Dendritic cell treated with granulocyte-macrophage colony-stimulating factor and Interleukin-4, amounts not matched to agents 40 ng/mL and 50 ng/mL, for 4 days (primary cell): ENCODE data around the gene AGAP1.
"Not testable (repeated sequence)": the region's sequence is repeated elsewhere in the genome, so short reads cannot be mapped to it uniquely, and the experiment has no call there.

ENCODE experiments used
- H3K27ac Mint-ChIP-seq: one replicate; pipeline ENCODE4 v1.8.0; 2022; ENCODE audit warnings: mild to moderate bottlenecking, mixed read lengths
- H3K27me3 Mint-ChIP-seq: one replicate; pipeline ENCODE4 v1.8.0; 2022; ENCODE audit warnings: mild to moderate bottlenecking, mixed read lengths
- H3K36me3 Mint-ChIP-seq: one replicate; pipeline ENCODE4 v1.8.0; 2022; ENCODE audit warnings: low read depth, mixed read lengths
- H3K4me1 Mint-ChIP-seq: one replicate; pipeline ENCODE4 v1.8.0; 2022; ENCODE audit warnings: low read depth, mixed read lengths
- H3K4me3 Mint-ChIP-seq: one replicate; pipeline ENCODE4 v1.8.0; 2022; ENCODE audit warnings: mild to moderate bottlenecking, moderate library complexity, mixed read lengths
- H3K9me3 Mint-ChIP-seq: one replicate; pipeline ENCODE4 v1.8.0; 2022; ENCODE audit warnings: mixed read lengths
- intact Hi-C: fragments of 100-400 bp; cut with micrococcal nuclease; formaldehyde crosslinking; loops from one replicate; pipeline ENCODE4 v1.15.0; 2022

Gene AGAP1

DNA sequence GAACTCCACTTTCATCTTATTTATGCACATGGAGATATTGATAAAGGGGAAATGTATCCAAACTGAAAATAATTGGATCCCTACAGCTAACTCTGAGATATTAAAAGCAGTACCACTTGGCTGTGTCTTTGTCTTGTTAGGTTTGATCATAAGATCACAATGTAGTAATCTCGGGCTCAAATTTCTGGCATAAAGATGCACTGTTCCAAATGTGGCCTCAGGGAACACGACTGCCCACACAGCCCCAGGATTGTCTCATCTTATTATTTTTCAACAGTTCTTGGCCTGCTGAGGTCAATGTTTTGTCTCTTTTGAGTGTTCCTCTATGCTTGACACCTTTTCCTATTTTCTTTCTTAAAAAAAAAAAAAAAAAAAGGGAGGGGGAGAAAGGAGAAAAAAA, 560.3 kb downstream of the AGAP1 start:
- H3K4me1 Mint-ChIP-seq, result no peaks in the 10 kb centered on the region
- intact Hi-C loops, result no loop called here
- no peak overlapping the region for H3K4me3 Mint-ChIP-seq
- H3K27me3 Mint-ChIP-seq, result peaks cover 6% of the 10 kb centered on the region
- H3K27ac Mint-ChIP-seq, result no peak overlapping the region
- peaks cover 9% of the 10 kb centered on the region for H3K9me3 Mint-ChIP-seq
- H3K36me3 Mint-ChIP-seq, result no peaks in the 10 kb centered on the region

DNA sequence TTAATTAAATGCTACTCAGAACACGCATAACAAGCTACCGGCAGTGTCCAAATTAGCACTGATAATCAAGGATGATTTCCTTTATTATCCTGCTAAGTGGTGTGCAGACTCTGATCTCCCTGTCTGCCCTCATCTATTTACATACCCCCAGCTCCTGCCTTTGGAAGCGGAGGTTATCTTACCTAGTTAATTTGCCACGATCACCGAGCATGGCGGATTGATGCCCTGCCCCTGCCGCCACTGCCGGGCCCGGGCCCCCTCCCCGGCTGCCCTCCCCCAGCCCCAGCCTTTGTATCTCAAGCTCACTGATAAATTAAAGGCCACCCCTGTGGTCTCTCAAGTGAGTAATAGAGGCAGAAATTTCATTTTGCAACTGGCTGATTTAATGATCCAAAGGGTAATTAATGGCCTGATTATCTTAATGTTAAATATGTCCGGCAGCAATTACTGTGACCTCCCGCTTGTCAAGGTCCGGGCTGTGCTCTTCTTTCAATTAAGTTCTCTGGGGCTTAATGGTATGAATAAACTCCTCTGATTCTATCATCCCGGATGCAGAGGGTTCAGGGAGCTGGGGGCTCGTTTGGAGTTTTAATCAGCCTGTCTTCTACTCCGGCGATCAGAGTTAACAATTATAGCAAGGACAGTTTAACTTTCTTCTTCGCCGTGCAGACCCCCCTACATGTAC, 560.9 kb downstream of the AGAP1 start:
- intact Hi-C loops, result no loop called here
- peaks cover 6% of the 10 kb centered on the region for H3K27me3 Mint-ChIP-seq
- no peak overlapping the region for H3K27ac Mint-ChIP-seq
- no peak overlapping the region for H3K4me3 Mint-ChIP-seq
- peaks cover 9% of the 10 kb centered on the region for H3K9me3 Mint-ChIP-seq
- H3K36me3 Mint-ChIP-seq, result no peaks in the 10 kb centered on the region
- H3K4me1 Mint-ChIP-seq, result no peaks in the 10 kb centered on the region

- Mint-ChIP-seq H3K27ac (no peak overlapping the region), H3K27me3 (peaks cover 6% of the 10 kb centered on the region), H3K36me3 (no peaks in the 10 kb centered on the region), H3K9me3 (peaks cover 9% of the 10 kb centered on the region), H3K4me1 (no peaks in the 10 kb centered on the region), H3K4me3 (no peak overlapping the region)
- intact Hi-C loops, result no loop called here
Measured at GRCh38 chr2:236055471-236055870, 561.6 kb downstream of the AGAP1 start.

DNA sequence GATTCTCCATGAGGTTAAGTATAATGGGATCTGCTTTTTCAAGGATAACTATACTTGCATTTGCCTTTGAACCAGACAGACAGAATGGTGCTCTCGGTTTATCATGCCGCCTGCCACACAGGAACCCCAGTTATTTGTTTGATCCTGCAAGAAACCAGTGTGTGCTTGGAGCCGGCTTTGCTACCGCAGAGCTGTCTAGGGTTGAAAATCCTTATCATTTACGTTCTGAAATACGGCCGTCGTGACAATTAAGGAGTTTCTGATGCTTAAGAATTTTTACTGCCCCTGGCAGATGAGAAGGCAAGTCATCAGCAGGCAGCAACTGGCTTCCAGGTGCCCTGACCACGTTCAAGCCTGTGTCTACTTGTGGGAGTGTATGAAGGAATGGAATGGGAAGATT, 562.3 kb downstream of the AGAP1 start:
- intact Hi-C loops, result no loop called here
- peaks cover 6% of the 10 kb centered on the region for H3K27me3 Mint-ChIP-seq
- H3K36me3 Mint-ChIP-seq, result no peaks in the 10 kb centered on the region

GRCh38 chr2:236057375-236057774, 563.5 kb downstream of the AGAP1 start:
- Mint-ChIP-seq H3K36me3 (no peaks in the 10 kb centered on the region), H3K4me3 (no peak overlapping the region), H3K4me1 (no peaks in the 10 kb centered on the region), H3K27me3 (peaks cover 5% of the 10 kb centered on the region), H3K27ac (no peak overlapping the region), H3K9me3 (peaks cover 9% of the 10 kb centered on the region)
- intact Hi-C loops, result no loop called here

More for the DNA sequence above, 562.3 kb downstream of the AGAP1 start:
- no peak overlapping the region for H3K27ac Mint-ChIP-seq
- H3K4me1 Mint-ChIP-seq, result no peaks in the 10 kb centered on the region
- H3K9me3 Mint-ChIP-seq, result peaks cover 9% of the 10 kb centered on the region
- no peak overlapping the region for H3K4me3 Mint-ChIP-seq

DNA sequence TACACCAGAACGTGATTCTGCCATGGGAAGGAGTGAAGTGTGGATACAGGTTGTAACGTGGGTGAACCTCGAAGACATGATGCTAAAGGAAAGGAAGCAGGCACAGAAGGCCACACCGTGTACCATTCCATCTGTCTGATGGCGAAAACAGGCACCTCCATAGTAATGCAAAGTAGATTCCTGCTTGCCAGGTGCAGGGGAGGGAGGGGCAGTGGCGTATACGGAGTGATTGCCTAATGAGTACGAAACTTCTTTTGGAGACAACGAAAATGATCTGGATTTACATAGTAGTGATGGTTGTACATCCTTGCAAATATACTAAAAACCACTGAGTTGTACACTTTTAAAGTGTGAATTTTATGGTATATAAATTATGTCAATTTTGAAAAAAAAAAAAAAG, 567.7 kb downstream of the AGAP1 start:
- intact Hi-C loops, result no loop called here
- H3K4me1 Mint-ChIP-seq, result no peaks in the 10 kb centered on the region
- H3K27me3 Mint-ChIP-seq, result peaks cover 1% of the 10 kb centered on the region
- no peak overlapping the region for H3K27ac Mint-ChIP-seq
- no peak overlapping the region for H3K4me3 Mint-ChIP-seq
- no peaks in the 10 kb centered on the region for H3K36me3 Mint-ChIP-seq
- H3K9me3 Mint-ChIP-seq, result peaks cover 9% of the 10 kb centered on the region

DNA sequence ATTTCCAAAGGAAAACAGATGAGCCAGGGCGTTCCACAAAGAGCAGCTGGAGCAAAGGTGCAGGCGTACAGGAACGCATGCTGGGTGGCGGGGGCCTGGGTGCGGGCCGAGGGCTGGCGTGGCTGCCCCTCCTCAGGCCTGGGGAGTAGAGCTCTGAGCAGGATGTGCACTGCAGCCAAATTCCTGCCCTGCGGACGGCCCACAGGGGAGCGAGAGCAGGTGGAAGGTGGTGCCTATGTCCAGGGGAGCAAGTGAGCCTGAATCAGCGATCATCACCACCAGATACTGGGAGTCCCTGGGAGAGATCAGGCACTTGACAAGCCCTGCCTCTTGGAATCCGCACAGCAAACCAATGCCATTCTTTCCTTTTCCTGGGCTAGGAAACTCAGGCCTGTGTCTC, 568.1 kb downstream of the AGAP1 start:
- intact Hi-C loops, result no loop called here
- Mint-ChIP-seq H3K36me3 (no peaks in the 10 kb centered on the region), H3K27me3 (peaks cover 1% of the 10 kb centered on the region), H3K4me3 (no peak overlapping the region), H3K27ac (no peak overlapping the region), H3K9me3 (peaks cover 9% of the 10 kb centered on the region), H3K4me1 (no peaks in the 10 kb centered on the region)

DNA sequence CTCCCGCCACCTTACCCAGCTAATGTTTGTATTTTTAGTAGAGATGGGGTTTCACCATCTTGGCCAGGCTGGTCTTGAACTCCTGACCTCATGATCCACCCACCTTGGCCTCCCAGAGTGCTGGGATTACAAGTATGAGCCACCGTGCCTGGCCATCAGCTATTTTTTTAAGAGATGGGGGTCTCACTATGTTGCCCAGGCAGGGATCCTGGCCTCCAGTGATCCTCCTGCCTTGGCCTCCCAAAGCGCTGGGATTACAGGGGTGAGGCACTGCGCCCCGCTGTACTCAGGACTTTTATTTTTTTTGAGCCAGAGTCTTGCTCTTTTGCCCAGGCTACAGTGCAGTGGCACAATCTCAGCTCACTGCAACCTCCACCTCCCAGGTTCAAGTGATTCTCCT, 569.0 kb downstream of the AGAP1 start:
- H3K36me3 Mint-ChIP-seq, H3K27ac Mint-ChIP-seq, H3K9me3 Mint-ChIP-seq, H3K27me3 Mint-ChIP-seq, H3K4me3 Mint-ChIP-seq, intact Hi-C loops, H3K4me1 Mint-ChIP-seq: not testable (repeated sequence)

DNA sequence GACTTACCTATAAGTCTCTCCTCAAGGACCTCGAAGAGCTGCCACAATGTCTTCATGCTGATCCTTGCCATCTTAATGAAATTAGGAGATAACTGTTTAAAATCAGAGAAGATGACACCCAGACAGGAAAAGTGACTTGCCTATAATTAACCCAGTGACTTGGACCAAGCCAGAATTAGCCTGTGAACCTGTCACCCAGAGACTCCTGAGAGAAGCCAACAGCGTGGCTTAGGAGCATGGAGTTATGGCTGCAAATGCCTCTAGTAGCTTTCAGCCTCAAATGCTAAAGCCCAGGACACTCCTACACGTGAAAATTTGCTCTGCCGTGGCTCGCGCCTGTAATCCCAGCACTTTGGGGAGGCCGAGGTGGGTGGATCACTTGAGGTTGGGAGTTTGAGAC, 570.2 kb downstream of the AGAP1 start:
- H3K4me3 Mint-ChIP-seq, result no peak overlapping the region
- no peaks in the 10 kb centered on the region for H3K36me3 Mint-ChIP-seq
- H3K27me3 Mint-ChIP-seq, result peaks cover 1% of the 10 kb centered on the region
- intact Hi-C loops, result no loop called here
- H3K9me3 Mint-ChIP-seq, result no peaks in the 10 kb centered on the region
- H3K27ac Mint-ChIP-seq, result no peak overlapping the region
- no peaks in the 10 kb centered on the region for H3K4me1 Mint-ChIP-seq

- intact Hi-C loops, result no loop called here
- no peaks in the 10 kb centered on the region for H3K9me3 Mint-ChIP-seq
- no peaks in the 10 kb centered on the region for H3K4me1 Mint-ChIP-seq
- H3K27me3 Mint-ChIP-seq, result peaks cover 1% of the 10 kb centered on the region
- no peak overlapping the region for H3K27ac Mint-ChIP-seq
- H3K36me3 Mint-ChIP-seq, result no peaks in the 10 kb centered on the region
- H3K4me3 Mint-ChIP-seq, result no peak overlapping the region
Measured at GRCh38 chr2:236065314-236066160, 571.7 kb downstream of the AGAP1 start.

DNA sequence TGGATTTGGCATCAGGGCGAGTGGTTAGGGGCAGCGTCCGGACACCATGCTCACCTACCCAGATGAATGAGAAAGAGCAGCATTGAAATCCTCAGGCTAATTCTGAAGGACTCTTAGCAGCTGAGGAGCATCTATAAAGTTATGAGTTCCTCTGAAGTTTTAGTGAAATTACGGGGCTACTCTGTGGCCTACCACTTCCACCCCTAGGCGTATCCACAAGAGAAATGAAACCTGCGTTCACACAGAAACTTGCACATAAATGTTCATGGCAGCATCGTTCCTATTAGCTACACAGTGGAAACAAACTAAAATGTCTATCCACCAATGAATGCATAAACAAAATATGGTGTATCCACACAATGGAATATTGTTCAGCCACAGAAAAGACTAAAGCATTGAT, 576.4 kb downstream of the AGAP1 start:
- H3K4me3 Mint-ChIP-seq, result no peak overlapping the region
- no peaks in the 10 kb centered on the region for H3K4me1 Mint-ChIP-seq
- no peaks in the 10 kb centered on the region for H3K9me3 Mint-ChIP-seq
- H3K27me3 Mint-ChIP-seq, result no peaks in the 10 kb centered on the region
- H3K27ac Mint-ChIP-seq, result no peak overlapping the region
- H3K36me3 Mint-ChIP-seq, result no peaks in the 10 kb centered on the region
- intact Hi-C loops, result no loop called here

- Mint-ChIP-seq H3K27me3 (no peaks in the 10 kb centered on the region), H3K4me1 (no peaks in the 10 kb centered on the region), H3K27ac (no peak overlapping the region), H3K4me3 (no peak overlapping the region), H3K9me3 (no peaks in the 10 kb centered on the region), H3K36me3 (no peaks in the 10 kb centered on the region)
- intact Hi-C loops, result no loop called here
Measured at GRCh38 chr2:236073246-236073645, 579.4 kb downstream of the AGAP1 start.

- Mint-ChIP-seq H3K36me3 (no peaks in the 10 kb centered on the region), H3K27ac (no peak overlapping the region), H3K4me1 (no peaks in the 10 kb centered on the region), H3K9me3 (no peaks in the 10 kb centered on the region), H3K27me3 (no peaks in the 10 kb centered on the region), H3K4me3 (no peak overlapping the region)
- intact Hi-C loops, result no loop called here
Measured at GRCh38 chr2:236073867-236074655, 580.2 kb downstream of the AGAP1 start.

DNA sequence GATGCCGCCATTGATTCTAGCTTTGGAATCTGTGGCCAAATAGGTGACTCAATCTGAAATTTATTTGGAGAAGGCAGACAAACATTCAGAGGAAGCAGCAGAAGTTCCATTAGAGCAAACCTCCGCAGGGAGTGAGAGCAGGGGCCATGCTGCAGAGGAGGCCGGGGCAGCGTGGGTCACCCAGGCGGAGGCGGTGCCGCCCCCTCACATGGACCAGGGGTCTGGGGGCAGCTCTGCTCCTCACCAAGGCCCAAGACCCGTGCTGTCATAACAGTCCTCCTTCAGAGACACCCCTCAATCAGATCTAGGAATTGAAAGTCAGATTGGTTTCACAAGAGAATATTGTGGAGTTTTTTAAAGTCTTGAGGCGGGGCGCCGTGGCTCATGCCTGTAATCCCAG, 582.0 kb downstream of the AGAP1 start:
- Mint-ChIP-seq H3K27me3 (no peaks in the 10 kb centered on the region), H3K36me3 (no peaks in the 10 kb centered on the region), H3K9me3 (no peaks in the 10 kb centered on the region), H3K4me1 (no peaks in the 10 kb centered on the region), H3K4me3 (no peak overlapping the region), H3K27ac (no peak overlapping the region)
- intact Hi-C loops, result no loop called here
